ENCODE results near the gene CREG1.

Gene CREG1

DNA sequence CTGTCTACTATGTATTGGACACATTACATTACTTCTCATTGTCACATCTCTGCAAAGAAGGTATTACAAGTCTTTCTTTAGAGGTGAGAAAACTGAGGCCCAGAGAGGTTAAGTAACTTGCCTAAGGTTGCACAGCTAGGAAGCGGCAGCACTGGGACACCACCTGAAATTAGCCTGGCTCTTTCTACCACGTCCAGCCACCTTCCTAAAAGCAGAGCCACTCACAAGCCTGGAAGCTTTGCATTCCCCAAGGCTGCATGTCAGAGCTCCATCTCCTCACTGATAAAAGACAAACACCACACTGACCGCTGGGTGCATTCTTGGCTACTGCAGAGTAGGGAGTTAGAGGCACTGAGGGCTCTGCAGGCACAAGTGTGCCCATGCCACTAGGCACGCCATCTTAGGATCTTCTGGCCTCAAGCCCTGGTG lies 37.7 kb downstream of the CREG1 start:
- TF ChIP-seq EGR1 (IDR thresholded peaks at IDR 0.05): no peak
- TF ChIP-seq ZBTB7A (IDR thresholded peaks at IDR 0.05; ENCODE audit: low read depth): no peak
- TF ChIP-seq TEAD4 (IDR thresholded peaks at IDR 0.05): no peak
- no peak for TF ChIP-seq REST (IDR thresholded peaks at IDR 0.05; ENCODE audit: low read depth)
- no peak for TF ChIP-seq CREB1 (IDR thresholded peaks at IDR 0.05; ENCODE audit: low read depth)
- no peak for TF ChIP-seq RAD21 (IDR thresholded peaks at IDR 0.05; ENCODE audit: low read depth)
- TF ChIP-seq YY1 (IDR thresholded peaks at IDR 0.05; ENCODE audit: low read depth): no peak
- no peak for TF ChIP-seq NFIC (IDR thresholded peaks at IDR 0.05)
- TF ChIP-seq TAF1 (IDR thresholded peaks at IDR 0.05; ENCODE audit: low read depth): no peak
- TF ChIP-seq TCF12 (IDR thresholded peaks at IDR 0.05; ENCODE audit: low read depth): no peak

DNA sequence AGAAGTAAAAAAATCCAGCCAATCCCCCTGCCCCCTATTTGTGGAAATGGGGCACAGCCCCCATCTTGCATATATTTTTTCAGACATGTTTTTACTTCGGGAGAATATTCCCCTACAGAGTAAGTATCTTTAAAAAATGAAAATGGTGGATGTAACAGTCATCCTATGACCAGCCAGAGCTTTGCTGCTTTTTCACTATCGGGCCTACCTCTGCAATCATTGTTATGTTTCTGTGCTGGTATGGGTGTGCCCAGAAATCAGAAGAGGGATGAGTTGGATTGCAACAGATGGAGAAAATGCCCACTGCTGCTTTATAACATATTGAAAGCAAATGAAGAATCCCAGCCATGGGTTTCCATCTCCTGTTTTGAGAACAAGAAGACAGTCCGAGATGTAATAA lies 38.1 kb downstream of the CREG1 start:
- no peak for TF ChIP-seq NFIC (IDR thresholded peaks at IDR 0.05)
- no peak for TF ChIP-seq RAD21 (IDR thresholded peaks at IDR 0.05; ENCODE audit: low read depth)
- no peak for TF ChIP-seq YY1 (IDR thresholded peaks at IDR 0.05; ENCODE audit: low read depth)
- no peak for TF ChIP-seq TAF1 (IDR thresholded peaks at IDR 0.05; ENCODE audit: low read depth)
- no peak for TF ChIP-seq REST (IDR thresholded peaks at IDR 0.05; ENCODE audit: low read depth)
- TF ChIP-seq TEAD4 (IDR thresholded peaks at IDR 0.05): no peak
- TF ChIP-seq, protein P1, sequence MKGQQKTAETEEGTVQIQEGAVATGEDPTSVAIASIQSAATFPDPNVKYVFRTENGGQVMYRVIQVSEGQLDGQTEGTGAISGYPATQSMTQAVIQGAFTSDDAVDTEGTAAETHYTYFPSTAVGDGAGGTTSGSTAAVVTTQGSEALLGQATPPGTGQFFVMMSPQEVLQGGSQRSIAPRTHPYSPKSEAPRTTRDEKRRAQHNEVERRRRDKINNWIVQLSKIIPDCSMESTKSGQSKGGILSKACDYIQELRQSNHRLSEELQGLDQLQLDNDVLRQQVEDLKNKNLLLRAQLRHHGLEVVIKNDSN (IDR thresholded peaks at IDR 0.05): no peak
- no peak for TF ChIP-seq TCF12 (IDR thresholded peaks at IDR 0.05; ENCODE audit: low read depth)
- no peak for TF ChIP-seq CEBPB (IDR thresholded peaks at IDR 0.05)
- TF ChIP-seq ZBTB7A (IDR thresholded peaks at IDR 0.05; ENCODE audit: low read depth): no peak
- TF ChIP-seq EGR1 (IDR thresholded peaks at IDR 0.05): no peak
- no peak for TF ChIP-seq CREB1 (IDR thresholded peaks at IDR 0.05; ENCODE audit: low read depth)
- no peak for TF ChIP-seq FOXM1 (IDR thresholded peaks at IDR 0.05; ENCODE audit: borderline replicate concordance, low read depth)
- no peak for TF ChIP-seq MAX (IDR thresholded peaks at IDR 0.05)
- no peak for TF ChIP-seq EP300 (IDR thresholded peaks at IDR 0.05; ENCODE audit: borderline replicate concordance)

- TF ChIP-seq ZBTB7A (IDR thresholded peaks at IDR 0.05; ENCODE audit: low read depth) (no peak), TEAD4 (IDR thresholded peaks at IDR 0.05) (no peak), EGR1 (IDR thresholded peaks at IDR 0.05) (no peak), REST (IDR thresholded peaks at IDR 0.05; ENCODE audit: low read depth) (no peak), YY1 (IDR thresholded peaks at IDR 0.05; ENCODE audit: low read depth) (no peak), NFIC (IDR thresholded peaks at IDR 0.05) (no peak), TCF12 (IDR thresholded peaks at IDR 0.05; ENCODE audit: low read depth) (no peak), RAD21 (IDR thresholded peaks at IDR 0.05; ENCODE audit: low read depth) (no peak), TAF1 (IDR thresholded peaks at IDR 0.05; ENCODE audit: low read depth) (no peak), CEBPB (IDR thresholded peaks at IDR 0.05) (no peak)
- TF ChIP-seq, protein P1 (IDR thresholded peaks at IDR 0.05): no peak
These were observed 39.3 kb downstream of the CREG1 start for GRCh38 chr1:167514288-167514687.

GRCh38 chr1:167512046-167512654 lies 41.4 kb downstream of the CREG1 start:
- TF ChIP-seq TCF12 (IDR thresholded peaks at IDR 0.05; ENCODE audit: low read depth) (no peak), CEBPB (IDR thresholded peaks at IDR 0.05) (no peak), MAX (IDR thresholded peaks at IDR 0.05) (no peak), NFIC (IDR thresholded peaks at IDR 0.05) (no peak), FOXM1 (IDR thresholded peaks at IDR 0.05; ENCODE audit: borderline replicate concordance, low read depth) (no peak), RAD21 (IDR thresholded peaks at IDR 0.05; ENCODE audit: low read depth) (no peak), REST (IDR thresholded peaks at IDR 0.05; ENCODE audit: low read depth) (no peak), EP300 (IDR thresholded peaks at IDR 0.05; ENCODE audit: borderline replicate concordance) (no peak), TAF1 (IDR thresholded peaks at IDR 0.05; ENCODE audit: low read depth) (no peak), CREB1 (IDR thresholded peaks at IDR 0.05; ENCODE audit: low read depth) (no peak), ZBTB7A (IDR thresholded peaks at IDR 0.05; ENCODE audit: low read depth) (no peak), YY1 (IDR thresholded peaks at IDR 0.05; ENCODE audit: low read depth) (no peak)
